GM12892 (cell line): ENCODE results near the gene AK8.

Experiments
- POLR2A ChIP-seq: IDR thresholded peaks from 2 replicates; pipeline ENCODE4 v1.6.1; 2011; ENCODE audit warnings: low read depth, low read length, control low read depth
- TAF1 ChIP-seq: IDR thresholded peaks from 2 replicates; pipeline ENCODE4 v1.6.1; 2011; ENCODE audit warnings: low read depth, mild to moderate bottlenecking, control low read depth, low read length, borderline replicate concordance

- TF ChIP-seq POLR2A: no peak
- TF ChIP-seq TAF1: no peak
Measured at GRCh38 chr9:132857031-132857430, 21.1 kb downstream of the AK8 start.
